Mucosa of descending colon (tissue), 3 donors: ENCODE results near the gene LSM3. TPM values are rescaled to one million over a fixed set of nuclear protein-coding genes. Genes with fewer than 3 reads are reported as not detected.

ENCODE experiments used
- ATAC-seq: fragments of 200-7000 bp; cut with Tn5 transposase; one replicate; pipeline ENCODE4 v1.9.1; 2020; ENCODE audit warnings: mild to moderate bottlenecking, moderate library complexity
- DNase-seq, 3 donors: peaks; one replicate each; pipeline ENCODE4 v3.0.0-alpha.2; 2020
- H3K36me3 ChIP-seq: fragments of 200-600 bp; one replicate; pipeline ENCODE4 v1.8.0; 2021; ENCODE audit warnings: low read depth, mild to moderate bottlenecking
- H3K4me1 ChIP-seq: fragments of 200-600 bp; one replicate; pipeline ENCODE4 v1.8.0; 2021; ENCODE audit warnings: low read depth, mild to moderate bottlenecking
- H3K4me3 ChIP-seq: fragments of 200-600 bp; one replicate; pipeline ENCODE4 v1.8.0; 2021; ENCODE audit warnings: mild to moderate bottlenecking
- H3K9me3 ChIP-seq: fragments of 200-600 bp; one replicate; pipeline ENCODE4 v1.8.0; 2021; ENCODE audit warnings: mild to moderate bottlenecking
- CTCF ChIP-seq: fragments of 200-600 bp; IDR thresholded peaks from one replicate; pipeline ENCODE4 v1.8.0; 2022; ENCODE audit warnings: antibody characterized with exemption, mild to moderate bottlenecking
- intact Hi-C, 2 donors: fragments of 100-400 bp; cut with DNase I in 1 of 2; cut with micrococcal nuclease in 1 of 2; formaldehyde crosslinking; loops; one replicate each; pipeline versions ENCODE4 v1.11.0 to v1.11.1; 2022; cut with DNase I, micrococcal nuclease
- total RNA-seq, 3 donors: library from RNA; stranded (reverse); fragmentation: NEBNext Ultra II Directional in 2 of 3; extraction: Animal tissue kit (Norgen Biotek cat#: 25700) in 2 of 3; gene quantifications; one replicate each; pipeline versions ENCODE4 v1.2.1 to v1.2.4, GENCODE V29; 2021 to 2023
- donor health status: DM: no; HTN: no; CAD: no; lungs with moderate emphysema.
- donor health status: DM: no; HTN: no; CAD: no.
- donor health status: DM: no; HTN: yes; CAD: no.

LSM3 gene
- total RNA-seq, 3 donors from 2014 or later = 8.3 to 13.1 (median 9.8) TPM

GRCh38 chr3:14236902-14237301 lies 58.3 kb downstream of the LSM3 start:
- no peaks in the 10 kb centered on the region for H3K9me3 ChIP-seq
- H3K4me1 ChIP-seq = peaks cover 3% of the 10 kb centered on the region
- no peak overlapping the region for H3K4me3 ChIP-seq
- ATAC-seq (no peak), DNase-seq (no peak)
- no peak for TF ChIP-seq CTCF
- intact Hi-C loops = no loop called here
- no peaks in the 10 kb centered on the region for H3K36me3 ChIP-seq

GRCh38 chr3:14237457-14237856 lies 58.8 kb downstream of the LSM3 start:
- TF ChIP-seq CTCF = no peak
- peaks cover 3% of the 10 kb centered on the region for H3K4me1 ChIP-seq
- DNase-seq = no peak
- ATAC-seq = no peak
- H3K9me3 ChIP-seq = no peaks in the 10 kb centered on the region
- intact Hi-C loops = no loop called here
- no peak overlapping the region for H3K4me3 ChIP-seq
- no peaks in the 10 kb centered on the region for H3K36me3 ChIP-seq

- ATAC-seq = no peak
- Histone ChIP-seq H3K4me3 (no peak overlapping the region), H3K36me3 (no peaks in the 10 kb centered on the region), H3K9me3 (no peaks in the 10 kb centered on the region), H3K4me1 (peaks cover 3% of the 10 kb centered on the region)
- DNase-seq = no peak
- intact Hi-C loops = no loop called here
- no peak for TF ChIP-seq CTCF
Measured at GRCh38 chr3:14238356-14238755, 59.7 kb downstream of the LSM3 start.

DNA sequence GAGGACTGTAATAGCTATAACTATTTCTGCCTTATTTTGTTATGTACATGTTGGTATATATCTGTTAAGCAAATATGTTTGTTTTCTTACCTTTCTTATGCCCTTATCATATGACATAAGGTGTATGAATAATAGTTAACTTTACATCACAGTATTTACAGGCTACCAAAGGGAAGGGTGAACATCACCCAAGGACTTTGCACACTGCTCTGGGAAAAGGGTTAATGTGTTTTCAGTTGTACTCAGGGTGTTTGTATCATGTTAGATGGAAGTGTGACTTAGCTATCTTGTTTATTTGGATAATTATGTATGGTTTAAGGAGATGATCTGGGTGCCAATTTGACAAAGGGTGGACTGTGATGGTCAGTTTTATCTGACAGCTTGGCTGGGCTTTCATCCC lies 60.3 kb downstream of the LSM3 start:
- DNase-seq (no peak), ATAC-seq (peak; percentile 11)
- intact Hi-C loops = no loop called here

GRCh38 chr3:14239940-14240339 lies 61.3 kb downstream of the LSM3 start:
- intact Hi-C loops = no loop called here
- H3K4me3 ChIP-seq = no peak overlapping the region
- DNase-seq (no peak), ATAC-seq (no peak)
- peaks cover 3% of the 10 kb centered on the region for H3K4me1 ChIP-seq
- no peaks in the 10 kb centered on the region for H3K36me3 ChIP-seq
- H3K9me3 ChIP-seq = no peaks in the 10 kb centered on the region
- TF ChIP-seq CTCF = no peak

More for the DNA sequence above, 60.3 kb downstream of the LSM3 start:
- TF ChIP-seq CTCF = no peak
- peaks cover 3% of the 10 kb centered on the region for H3K4me1 ChIP-seq
- no peaks in the 10 kb centered on the region for H3K9me3 ChIP-seq
- no peaks in the 10 kb centered on the region for H3K36me3 ChIP-seq
- H3K4me3 ChIP-seq = no peak overlapping the region

GRCh38 chr3:14240366-14240765 lies 61.7 kb downstream of the LSM3 start:
- H3K4me1 ChIP-seq = peaks cover under 1% of the 10 kb centered on the region
- H3K36me3 ChIP-seq = no peaks in the 10 kb centered on the region
- ATAC-seq (no peak), DNase-seq (no peak)
- intact Hi-C loops = no loop called here
- no peak overlapping the region for H3K4me3 ChIP-seq
- TF ChIP-seq CTCF = no peak
- no peaks in the 10 kb centered on the region for H3K9me3 ChIP-seq
